Loucy (cell line): ENCODE results near the gene UFSP1.

Source experiments
- EZH2phosphoT487 ChIP-seq: fragments of 200-600 bp; IDR thresholded peaks from 2 replicates; pipeline ENCODE4 v1.6.1; 2018; ENCODE audit warnings: antibody characterized with exemption, mild to moderate bottlenecking, moderate library complexity, borderline replicate concordance
- TF ChIP-seq, protein P1 (sequence below): fragments of 200-600 bp; sonication (generic); conservative IDR thresholded peaks from 2 replicates; pipeline ENCODE4 v1.5.1; 2014; ENCODE audit warnings: mild to moderate bottlenecking, antibody characterized with exemption, low read length

DNA sequence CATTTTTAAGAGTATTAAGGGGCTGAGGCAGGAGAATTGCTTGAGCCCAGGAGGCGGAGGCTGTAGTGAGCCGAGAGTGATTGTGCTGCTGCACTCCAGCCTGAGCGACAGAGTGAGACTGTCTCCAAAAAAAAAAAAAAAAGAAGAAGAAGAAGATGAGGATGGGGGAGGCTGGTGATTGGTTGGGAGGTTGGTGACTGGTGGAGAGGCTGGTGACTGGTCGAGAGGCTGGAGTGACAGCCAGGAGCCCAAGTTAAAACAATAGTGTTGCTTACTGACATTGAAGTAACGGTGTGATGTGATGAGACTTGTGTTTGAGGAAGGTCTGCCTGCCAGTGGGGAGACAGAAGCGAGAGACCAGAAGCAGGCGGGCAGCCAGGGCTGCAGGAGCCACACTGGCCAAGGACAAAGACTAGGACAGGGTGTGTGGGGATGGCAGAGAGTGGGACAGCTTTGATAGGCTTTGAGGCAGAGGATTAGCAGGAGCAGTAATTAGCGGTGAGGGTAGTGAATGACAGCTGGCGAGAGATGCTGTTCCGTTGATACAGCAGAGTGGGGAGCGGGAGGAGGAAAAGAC is 9.7 kb downstream of the UFSP1 start:
- TF ChIP-seq, protein P1, sequence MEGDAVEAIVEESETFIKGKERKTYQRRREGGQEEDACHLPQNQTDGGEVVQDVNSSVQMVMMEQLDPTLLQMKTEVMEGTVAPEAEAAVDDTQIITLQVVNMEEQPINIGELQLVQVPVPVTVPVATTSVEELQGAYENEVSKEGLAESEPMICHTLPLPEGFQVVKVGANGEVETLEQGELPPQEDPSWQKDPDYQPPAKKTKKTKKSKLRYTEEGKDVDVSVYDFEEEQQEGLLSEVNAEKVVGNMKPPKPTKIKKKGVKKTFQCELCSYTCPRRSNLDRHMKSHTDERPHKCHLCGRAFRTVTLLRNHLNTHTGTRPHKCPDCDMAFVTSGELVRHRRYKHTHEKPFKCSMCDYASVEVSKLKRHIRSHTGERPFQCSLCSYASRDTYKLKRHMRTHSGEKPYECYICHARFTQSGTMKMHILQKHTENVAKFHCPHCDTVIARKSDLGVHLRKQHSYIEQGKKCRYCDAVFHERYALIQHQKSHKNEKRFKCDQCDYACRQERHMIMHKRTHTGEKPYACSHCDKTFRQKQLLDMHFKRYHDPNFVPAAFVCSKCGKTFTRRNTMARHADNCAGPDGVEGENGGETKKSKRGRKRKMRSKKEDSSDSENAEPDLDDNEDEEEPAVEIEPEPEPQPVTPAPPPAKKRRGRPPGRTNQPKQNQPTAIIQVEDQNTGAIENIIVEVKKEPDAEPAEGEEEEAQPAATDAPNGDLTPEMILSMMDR, result no peak
- no peak for TF ChIP-seq EZH2phosphoT487
